Psoas muscle (tissue), 8 donors: Measurements from ENCODE around the gene GTF2IRD1. TPM values are rescaled to one million over a fixed set of nuclear protein-coding genes. Genes with fewer than 3 reads are reported as not detected.
A peak's percentile ranks its signal among the peaks of the same experiment; 100 is the strongest.

Experiments used
- ATAC-seq, 4 donors: fragments of 200-7000 bp; cut with Tn5 transposase; one replicate each; pipeline ENCODE4 v1.9.1; 2020; ENCODE audit warnings: moderate library complexity in 3 of 4, mild to moderate bottlenecking in 2 of 4
- DNase-seq, 2 donors: peaks; one replicate each; pipeline ENCODE4 v3.0.0-alpha.2; 2020
- H3K27ac ChIP-seq: fragments of 200-600 bp; one replicate; pipeline ENCODE4 v1.8.0; 2022
- H3K27me3 ChIP-seq, 3 donors: fragments of 200-600 bp in 1 of 3; one replicate each; pipeline versions ENCODE4 v1.6.1 to v1.8.0; 2013 to 2022; ENCODE audit warnings: low read length in 2 of 3, mild to moderate bottlenecking in 2 of 3, moderate library complexity in 1 of 3; ENCODE audit not compliant: insufficient read depth in 3 of 3
- H3K36me3 ChIP-seq, 2 donors: fragments of 200-600 bp in 1 of 2; one replicate each; pipeline versions ENCODE4 v1.6.1 to v1.8.0; 2013 to 2022; ENCODE audit warnings: low read depth in 1 of 2, mild to moderate bottlenecking in 1 of 2, moderate library complexity in 1 of 2; ENCODE audit not compliant: insufficient read depth in 1 of 2
- H3K4me1 ChIP-seq: fragments of 200-600 bp; one replicate; pipeline ENCODE4 v1.8.0; 2022
- H3K4me3 ChIP-seq: fragments of 200-600 bp; one replicate; pipeline ENCODE4 v1.8.0; 2022; ENCODE audit warnings: mild to moderate bottlenecking
- H3K9me3 ChIP-seq: fragments of 200-600 bp; one replicate; pipeline ENCODE4 v1.8.0; 2022
- CTCF ChIP-seq: fragments of 200-600 bp; IDR thresholded peaks from one replicate; pipeline ENCODE4 v1.8.0; 2022; ENCODE audit warnings: antibody characterized with exemption
- WGBS, 3 donors: extraction: QIAGEN DNeasy Blood & Tissue Kit; methylation state at CpG; one replicate each; pipeline versions ENCODE4 v1.1.6 to v1.1.7; 2013; 5-methylcytosine and 5-hydroxymethylcytosine counted together
- intact Hi-C, 2 donors: fragments of 100-400 bp; cut with DNase I; formaldehyde crosslinking; loops; one replicate each; pipeline versions ENCODE4 v1.11.0 to v1.14.2; 2022
- polyA plus RNA-seq, 3 donors: library from polyadenylated mRNA; stranded (reverse); fragments of 200-250 nt; gene quantifications; one replicate each; pipeline ENCODE4 v1.2.3, GENCODE V29; 2013
- total RNA-seq, 4 donors: library from RNA; stranded (reverse); fragmentation: NEBNext Ultra II Directional in 2 of 4; extraction: Animal tissue kit (Norgen Biotek cat#: 25700) in 2 of 4; gene quantifications; one replicate each; pipeline versions ENCODE4 v1.2.1 to v1.2.4, GENCODE V29; 2021 to 2023
- donor health status: healthy with polysubstance abuse.
- donor health status: DM: no; HTN: no; CAD: no; lungs with moderate emphysema.
- donor health status: Bipolar disorder and iron deficiency.
- donor health status: healthy.
- donor health status: DM: yes; HTN: yes; CAD: no.
- donor health status: DM: no; HTN: no; CAD: no.
- donor health status: DM: no; HTN: no; CAD: no.
- donor health status: DM: yes; HTN: yes; CAD: no.

Gene GTF2IRD1
- total and polyA plus RNA-seq, 7 donors, result 40.5 to 149 (median 61.7) TPM

GRCh38 chr7:74569501-74570075 lies 115.9 kb downstream of the GTF2IRD1 start:
- Histone ChIP-seq H3K27ac (no peak overlapping the region), H3K27me3 (no peaks in the 10 kb centered on the region), H3K4me3 (no peak overlapping the region), H3K9me3 (no peaks in the 10 kb centered on the region), H3K36me3 (peaks cover 0 to 13% of the 10 kb centered on the region in 2 donors), H3K4me1 (no peaks in the 10 kb centered on the region)
- ATAC-seq, result no peak
- DNase-seq, result no peak
- intact Hi-C loops, result loop anchor here (5.0 to 10.0 kb wide), 2 partner anchors 125 to 137 kb away; no protein-coding TSS in a partner anchor
- no peak for TF ChIP-seq CTCF
- WGBS, 3 donors, result 89 to 94% (median 92%) methylated on average over 14 of the region's 14 CpGs

GRCh38 chr7:74570533-74571156 lies 116.9 kb downstream of the GTF2IRD1 start:
- TF ChIP-seq CTCF, result no peak
- ATAC-seq (no peak), DNase-seq (no peak)
- Histone ChIP-seq H3K27me3 (no peaks in the 10 kb centered on the region), H3K4me1 (no peaks in the 10 kb centered on the region), H3K4me3 (no peak overlapping the region), H3K27ac (no peak overlapping the region), H3K36me3 (peaks cover 0 to 5% of the 10 kb centered on the region in 2 donors), H3K9me3 (no peaks in the 10 kb centered on the region)
- intact Hi-C loops, result no loop called here
- WGBS, 3 donors, result 92 to 94% (median 92%) methylated on average over 13 of the region's 13 CpGs

GRCh38 chr7:74572301-74572979 lies 118.7 kb downstream of the GTF2IRD1 start:
- no peaks in the 10 kb centered on the region for H3K9me3 ChIP-seq
- ATAC-seq (no peak), DNase-seq (no peak)
- WGBS, 3 donors, result 48 to 66% (median 53%) methylated on average over 10 of the region's 10 CpGs
- peak overlapping the region; percentile 30 for H3K27ac ChIP-seq
- H3K4me1 ChIP-seq, result no peaks in the 10 kb centered on the region
- H3K36me3 ChIP-seq, result peaks cover 0 to 5% of the 10 kb centered on the region in 2 donors
- intact Hi-C loops, result no loop called here
- H3K4me3 ChIP-seq, result no peak overlapping the region
- no peak for TF ChIP-seq CTCF
- no peaks in the 10 kb centered on the region for H3K27me3 ChIP-seq

- Histone ChIP-seq H3K9me3 (no peaks in the 10 kb centered on the region), H3K27ac (no peak overlapping the region), H3K36me3 (peaks cover 0 to 5% of the 10 kb centered on the region in 2 donors), H3K27me3 (no peaks in the 10 kb centered on the region), H3K4me1 (no peaks in the 10 kb centered on the region), H3K4me3 (no peak overlapping the region)
- peak in 1 of 4 donors; percentile 9 for ATAC-seq
- 87 to 90% (median 90%) methylated on average over 8 of the region's 8 CpGs for WGBS, 3 donors
- TF ChIP-seq CTCF, result no peak
- intact Hi-C loops, result no loop called here
- DNase-seq, result no peak
Observed at GRCh38 chr7:74573512-74573911, 119.8 kb downstream of the GTF2IRD1 start.
